Measurements from ENCODE around the gene NCOA7.

Gene NCOA7

GRCh38 chr6:125809570-125810170 lies 18.9 kb downstream of the NCOA7 start:
- Histone ChIP-seq H3K9ac (ENCODE audit: low read length) (no peak overlapping the region), H3K4me2 (ENCODE audit: low read length) (no peak overlapping the region), H3K79me2 (ENCODE audit: low read length) (peaks cover 83% of the 10 kb centered on the region), H3K4me3 (ENCODE audit: low read length) (no peak overlapping the region), H4K20me1 (ENCODE audit: insufficient read depth, low read length) (peaks cover 4% of the 10 kb centered on the region; the same call in 1 of the 2 replicates), H2AFZ (ENCODE audit: low read depth, low read length) (no peak overlapping the region), H3K27ac (ENCODE audit: low read length) (no peak overlapping the region), H3K36me3 (replicated peaks; ENCODE audit: low read depth, low read length) (peaks cover 3% of the 10 kb centered on the region), H3K27me3 (ENCODE audit: low read depth, low read length) (no peaks in the 10 kb centered on the region), H3K9me3 (ENCODE audit: insufficient read depth, low read length) (no peaks in the 10 kb centered on the region), H3K4me1 (ENCODE audit: low read length) (peaks cover 87% of the 10 kb centered on the region)
- TF ChIP-seq CTCF (IDR thresholded peaks at IDR 0.05; ENCODE audit: low read depth, low read length), result no peak
- no peak for TF ChIP-seq EZH2phosphoT487 (IDR thresholded peaks at IDR 0.05; ENCODE audit: low read depth)

GRCh38 chr6:125810445-125810844 lies 19.7 kb downstream of the NCOA7 start:
- Histone ChIP-seq H3K9me3 (ENCODE audit: insufficient read depth, low read length) (no peaks in the 10 kb centered on the region), H3K36me3 (replicated peaks; ENCODE audit: low read depth, low read length) (peaks cover 3% of the 10 kb centered on the region), H3K4me2 (ENCODE audit: low read length) (no peak overlapping the region), H3K4me3 (ENCODE audit: low read length) (no peak overlapping the region), H2AFZ (ENCODE audit: low read depth, low read length) (no peak overlapping the region), H4K20me1 (ENCODE audit: insufficient read depth, low read length) (peaks cover 4% of the 10 kb centered on the region; the same call in 1 of the 2 replicates), H3K4me1 (ENCODE audit: low read length) (peaks cover 87% of the 10 kb centered on the region), H3K79me2 (ENCODE audit: low read length) (peaks cover 76% of the 10 kb centered on the region), H3K27me3 (ENCODE audit: low read depth, low read length) (no peaks in the 10 kb centered on the region), H3K27ac (ENCODE audit: low read length) (no peak overlapping the region), H3K9ac (ENCODE audit: low read length) (no peak overlapping the region)
- TF ChIP-seq CTCF (IDR thresholded peaks at IDR 0.05; ENCODE audit: low read depth, low read length), result no peak
- TF ChIP-seq EZH2phosphoT487 (IDR thresholded peaks at IDR 0.05; ENCODE audit: low read depth), result no peak

- Histone ChIP-seq H3K4me3 (ENCODE audit: low read length) (no peak overlapping the region), H3K27me3 (ENCODE audit: low read depth, low read length) (no peaks in the 10 kb centered on the region), H3K9me3 (ENCODE audit: insufficient read depth, low read length) (no peaks in the 10 kb centered on the region), H3K4me1 (ENCODE audit: low read length) (peaks cover 83% of the 10 kb centered on the region), H3K4me2 (ENCODE audit: low read length) (peak overlapping the region; percentile 57), H3K9ac (ENCODE audit: low read length) (no peak overlapping the region), H3K27ac (ENCODE audit: low read length) (no peak overlapping the region), H4K20me1 (ENCODE audit: insufficient read depth, low read length) (peaks cover 4% of the 10 kb centered on the region; the same call in 1 of the 2 replicates), H3K79me2 (ENCODE audit: low read length) (peaks cover 69% of the 10 kb centered on the region), H2AFZ (ENCODE audit: low read depth, low read length) (no peak overlapping the region), H3K36me3 (replicated peaks; ENCODE audit: low read depth, low read length) (peaks cover 7% of the 10 kb centered on the region)
- TF ChIP-seq CTCF (IDR thresholded peaks at IDR 0.05; ENCODE audit: low read depth, low read length) (no peak), EZH2phosphoT487 (IDR thresholded peaks at IDR 0.05; ENCODE audit: low read depth) (no peak)
Measured at GRCh38 chr6:125811259-125811658, 20.5 kb downstream of the NCOA7 start.

- Histone ChIP-seq H3K9me3 (ENCODE audit: insufficient read depth, low read length) (no peaks in the 10 kb centered on the region), H3K4me2 (ENCODE audit: low read length) (no peak overlapping the region), H3K4me3 (ENCODE audit: low read length) (no peak overlapping the region), H3K36me3 (replicated peaks; ENCODE audit: low read depth, low read length) (peaks cover 12% of the 10 kb centered on the region), H3K4me1 (ENCODE audit: low read length) (peaks cover 74% of the 10 kb centered on the region), H3K27ac (ENCODE audit: low read length) (no peak overlapping the region), H3K27me3 (ENCODE audit: low read depth, low read length) (no peaks in the 10 kb centered on the region), H2AFZ (ENCODE audit: low read depth, low read length) (no peak overlapping the region), H4K20me1 (ENCODE audit: insufficient read depth, low read length) (peaks cover 4% of the 10 kb centered on the region; the same call in 1 of the 2 replicates), H3K79me2 (ENCODE audit: low read length) (peaks cover 66% of the 10 kb centered on the region), H3K9ac (ENCODE audit: low read length) (no peak overlapping the region)
- no peak for TF ChIP-seq CTCF (IDR thresholded peaks at IDR 0.05; ENCODE audit: low read depth, low read length)
- no peak for TF ChIP-seq EZH2phosphoT487 (IDR thresholded peaks at IDR 0.05; ENCODE audit: low read depth)
Measured at GRCh38 chr6:125812394-125813292, 21.9 kb downstream of the NCOA7 start.

Measured in OCI-LY3 (cell line).